ENCODE measurements around the gene PTPRT. TPM values are rescaled to one million over a fixed set of nuclear protein-coding genes. Genes with fewer than 3 reads are reported as not detected.

Gene PTPRT
- total RNA-seq, 2 donors from 2014 or later: not detected

DNA sequence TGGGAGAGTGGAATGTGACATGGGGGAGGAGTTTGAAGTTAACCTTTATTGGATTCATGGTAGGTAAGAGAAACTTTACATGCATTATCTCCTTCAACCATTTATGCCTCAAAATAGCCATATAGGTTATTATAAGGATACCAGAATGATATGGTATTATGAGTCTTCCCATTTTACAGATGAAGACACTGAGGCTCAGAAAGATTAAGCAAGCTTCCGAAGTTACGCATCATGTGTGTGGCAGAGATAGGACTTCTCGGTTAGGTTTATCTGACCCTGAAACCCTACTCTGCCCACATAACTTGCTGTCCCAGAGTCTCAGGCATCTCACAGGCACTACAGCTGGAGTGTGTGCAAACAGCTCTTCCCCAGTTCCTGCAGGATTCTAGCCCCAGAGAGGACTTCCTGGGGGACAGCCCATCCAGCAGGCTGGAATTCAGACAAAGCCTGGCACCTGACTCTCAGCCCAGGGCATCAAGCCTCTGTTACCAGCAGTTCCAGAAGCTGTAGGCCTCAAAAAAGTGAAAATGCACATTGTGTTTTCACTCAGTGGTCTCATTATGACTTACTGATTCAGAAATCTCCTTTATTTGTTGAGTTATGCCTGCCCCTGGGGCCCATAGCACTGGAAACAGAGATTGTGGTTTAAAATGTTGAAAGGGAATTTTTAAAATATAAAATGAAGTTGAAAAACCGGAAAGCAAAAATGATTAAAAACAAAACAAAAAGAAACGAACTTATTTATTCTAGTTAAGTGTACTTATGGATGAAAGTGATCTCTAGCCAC is 1058.7 kb downstream of the PTPRT start:
- TF ChIP-seq, protein P1, sequence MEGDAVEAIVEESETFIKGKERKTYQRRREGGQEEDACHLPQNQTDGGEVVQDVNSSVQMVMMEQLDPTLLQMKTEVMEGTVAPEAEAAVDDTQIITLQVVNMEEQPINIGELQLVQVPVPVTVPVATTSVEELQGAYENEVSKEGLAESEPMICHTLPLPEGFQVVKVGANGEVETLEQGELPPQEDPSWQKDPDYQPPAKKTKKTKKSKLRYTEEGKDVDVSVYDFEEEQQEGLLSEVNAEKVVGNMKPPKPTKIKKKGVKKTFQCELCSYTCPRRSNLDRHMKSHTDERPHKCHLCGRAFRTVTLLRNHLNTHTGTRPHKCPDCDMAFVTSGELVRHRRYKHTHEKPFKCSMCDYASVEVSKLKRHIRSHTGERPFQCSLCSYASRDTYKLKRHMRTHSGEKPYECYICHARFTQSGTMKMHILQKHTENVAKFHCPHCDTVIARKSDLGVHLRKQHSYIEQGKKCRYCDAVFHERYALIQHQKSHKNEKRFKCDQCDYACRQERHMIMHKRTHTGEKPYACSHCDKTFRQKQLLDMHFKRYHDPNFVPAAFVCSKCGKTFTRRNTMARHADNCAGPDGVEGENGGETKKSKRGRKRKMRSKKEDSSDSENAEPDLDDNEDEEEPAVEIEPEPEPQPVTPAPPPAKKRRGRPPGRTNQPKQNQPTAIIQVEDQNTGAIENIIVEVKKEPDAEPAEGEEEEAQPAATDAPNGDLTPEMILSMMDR (IDR thresholded peaks at IDR 0.05): no peak
- H3K36me3 ChIP-seq: no peaks in the 10 kb centered on the region
- no peaks in the 10 kb centered on the region for H3K27me3 ChIP-seq (replicated peaks; ENCODE audit: insufficient read depth)
- H3K9me3 ChIP-seq: no peaks in the 10 kb centered on the region
- DNase-seq (ENCODE audit: low spot score): no peak
- H3K4me3 ChIP-seq: no peak overlapping the region
- no peak for ATAC-seq (ENCODE audit: insufficient number of reproducible peaks, low FRiP score, low read depth)
- no peaks in the 10 kb centered on the region for H3K4me1 ChIP-seq (ENCODE audit: control insufficient read depth in 1 of 2, low read depth in 2 of 2)
- H3K27ac ChIP-seq: no peak overlapping the region

DNA sequence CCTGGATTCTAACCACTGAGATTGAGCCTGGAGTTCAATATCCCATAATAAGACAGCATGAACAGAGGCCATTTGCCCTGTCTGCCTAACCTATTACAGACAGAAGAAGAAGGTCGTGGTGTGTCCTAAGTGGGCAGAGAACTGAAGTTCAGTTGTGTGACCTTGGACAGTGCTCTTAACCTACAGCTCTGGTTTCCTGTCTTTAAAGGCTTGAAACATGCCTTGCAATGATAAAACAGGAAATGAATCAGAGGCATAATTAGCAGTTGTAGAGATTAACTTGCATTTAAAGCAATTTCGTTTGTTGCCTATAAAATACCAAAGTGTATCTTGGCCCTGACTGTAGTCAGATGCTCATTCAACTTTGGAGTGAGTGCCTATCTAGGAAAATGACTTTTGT is 1064.3 kb downstream of the PTPRT start:
- Histone ChIP-seq H3K9me3 (no peaks in the 10 kb centered on the region), H3K27ac (no peak overlapping the region), H3K27me3 (replicated peaks; ENCODE audit: insufficient read depth) (no peaks in the 10 kb centered on the region)

DNA sequence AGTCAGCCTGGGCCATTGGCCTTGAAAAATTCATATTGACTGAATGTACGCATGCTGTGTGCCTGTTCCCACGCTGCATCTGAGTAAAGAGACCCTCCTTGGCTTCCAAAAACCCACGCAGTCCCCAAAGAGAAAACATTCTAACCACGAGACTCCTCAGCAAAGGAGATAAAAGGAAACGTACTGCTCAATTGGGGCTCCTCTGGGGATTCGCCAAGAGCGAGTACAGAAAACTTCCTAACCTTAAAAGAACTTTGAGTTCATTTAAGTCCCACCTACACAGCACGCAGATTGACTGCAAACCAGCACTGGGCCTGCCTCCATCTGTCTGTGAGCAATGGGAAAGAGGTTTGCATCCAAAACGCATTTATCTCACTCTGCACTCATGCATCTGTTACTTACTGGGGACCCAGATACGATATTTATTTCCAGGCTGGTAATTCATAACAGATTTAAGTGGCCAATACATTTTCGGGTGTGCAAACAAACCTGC is 1065.7 kb downstream of the PTPRT start:
- DNase-seq (ENCODE audit: low spot score): no peak
- TF ChIP-seq, protein P1 (IDR thresholded peaks at IDR 0.05): no peak
- no peak overlapping the region for H3K4me3 ChIP-seq
- no peaks in the 10 kb centered on the region for H3K36me3 ChIP-seq
- no peaks in the 10 kb centered on the region for H3K9me3 ChIP-seq
- H3K27ac ChIP-seq: no peak overlapping the region
- H3K27me3 ChIP-seq (replicated peaks; ENCODE audit: insufficient read depth): no peaks in the 10 kb centered on the region
- ATAC-seq (ENCODE audit: insufficient number of reproducible peaks, low FRiP score, low read depth): no peak
- no peaks in the 10 kb centered on the region for H3K4me1 ChIP-seq (ENCODE audit: control insufficient read depth in 1 of 2, low read depth in 2 of 2)

More for the DNA sequence above, 1064.3 kb downstream of the PTPRT start:
- TF ChIP-seq, protein P1 (IDR thresholded peaks at IDR 0.05): no peak
- no peaks in the 10 kb centered on the region for H3K36me3 ChIP-seq
- no peak overlapping the region for H3K4me3 ChIP-seq
- H3K4me1 ChIP-seq (ENCODE audit: control insufficient read depth in 1 of 2, low read depth in 2 of 2): no peaks in the 10 kb centered on the region
- DNase-seq (ENCODE audit: low spot score) (no peak), ATAC-seq (ENCODE audit: insufficient number of reproducible peaks, low FRiP score, low read depth) (no peak)

DNA sequence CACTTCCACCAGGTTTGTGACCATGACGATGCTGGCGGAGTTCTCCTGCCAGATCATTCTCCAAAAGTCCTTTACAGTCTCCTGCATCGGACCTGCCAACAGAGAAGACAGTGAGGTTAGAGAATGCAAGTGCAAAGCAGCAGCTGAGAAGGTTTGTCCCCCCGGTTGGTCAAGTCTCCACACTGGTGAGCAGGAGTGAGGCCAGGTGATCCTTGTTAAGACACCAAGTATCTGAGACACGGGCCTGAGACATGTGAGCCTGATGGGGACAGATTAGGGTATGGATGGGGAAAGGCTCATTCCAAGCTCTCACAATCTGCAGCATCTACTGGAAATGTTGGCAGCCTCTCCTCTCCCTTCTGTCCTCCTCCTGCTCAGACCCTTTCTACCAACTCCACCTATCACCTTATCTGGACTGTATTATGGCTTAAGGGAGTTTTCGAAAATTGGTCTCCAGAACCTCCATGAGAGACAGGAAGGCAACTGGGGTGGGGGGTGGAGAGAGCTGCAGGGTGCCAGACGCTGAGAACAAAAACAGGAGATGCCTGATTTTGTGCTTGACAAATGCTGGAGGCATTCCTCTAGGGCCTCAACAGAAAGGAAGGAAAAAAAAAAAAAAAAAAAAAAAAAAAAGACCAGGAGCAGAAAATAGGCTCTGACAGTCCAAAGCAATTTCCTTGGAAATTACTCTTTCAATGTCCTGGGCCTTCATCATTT is 1071.1 kb downstream of the PTPRT start:
- Histone ChIP-seq H3K27me3 (replicated peaks; ENCODE audit: insufficient read depth) (no peaks in the 10 kb centered on the region), H3K9me3 (no peaks in the 10 kb centered on the region), H3K36me3 (no peaks in the 10 kb centered on the region), H3K27ac (no peak overlapping the region), H3K4me3 (no peak overlapping the region), H3K4me1 (ENCODE audit: control insufficient read depth in 1 of 2, low read depth in 2 of 2) (no peaks in the 10 kb centered on the region)
- DNase-seq (ENCODE audit: low spot score) (no peak), ATAC-seq (ENCODE audit: insufficient number of reproducible peaks, low FRiP score, low read depth) (no peak)
- TF ChIP-seq, protein P1 (IDR thresholded peaks at IDR 0.05): no peak

DNA sequence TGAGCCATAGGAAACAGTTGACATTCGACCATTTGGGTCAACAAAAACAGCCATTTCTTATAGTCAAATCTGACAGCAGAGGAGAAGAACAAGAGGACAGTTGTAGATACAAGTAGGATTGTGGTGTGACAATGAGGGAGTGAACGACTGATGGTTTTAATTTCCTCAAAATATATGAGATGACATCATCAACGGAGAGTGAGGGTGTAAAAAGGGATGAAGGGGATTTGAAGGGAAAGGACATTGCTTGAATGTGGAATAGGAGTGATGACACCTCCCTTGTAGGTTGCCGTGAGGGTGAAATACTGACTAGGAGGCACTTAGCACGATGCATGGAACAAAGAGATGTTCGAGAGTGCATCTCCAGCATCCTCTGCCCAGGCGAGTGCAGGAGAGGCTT is 1071.7 kb downstream of the PTPRT start:
- ATAC-seq (ENCODE audit: insufficient number of reproducible peaks, low FRiP score, low read depth): no peak
- no peak for DNase-seq (ENCODE audit: low spot score)
- Histone ChIP-seq H3K27ac (no peak overlapping the region), H3K9me3 (no peaks in the 10 kb centered on the region), H3K4me1 (ENCODE audit: control insufficient read depth in 1 of 2, low read depth in 2 of 2) (no peaks in the 10 kb centered on the region), H3K4me3 (no peak overlapping the region), H3K27me3 (replicated peaks; ENCODE audit: insufficient read depth) (no peaks in the 10 kb centered on the region), H3K36me3 (no peaks in the 10 kb centered on the region)
- TF ChIP-seq, protein P1 (IDR thresholded peaks at IDR 0.05): no peak
